H1 (cell line): ENCODE data around the gene PIK3R3. TPM values are rescaled to one million over a fixed set of nuclear protein-coding genes. Genes with fewer than 3 reads are reported as not detected.

Experiments
- ASH2L ChIP-seq: fragments of 200-600, 300-600 bp; sonication (generic); IDR thresholded peaks from one replicate; pipeline ENCODE4 v1.7.1; 2017; ENCODE audit warnings: low read length
- EGR1 ChIP-seq: IDR thresholded peaks from 2 replicates; pipeline ENCODE4 v1.6.1; 2011; ENCODE audit warnings: low read depth, low read length, borderline replicate concordance
- JUND ChIP-seq: IDR thresholded peaks from 2 replicates; pipeline ENCODE4 v1.6.1; 2011; ENCODE audit warnings: mild to moderate bottlenecking, improper control_type of control experiment, low read length
- NANOG ChIP-seq: IDR thresholded peaks from 2 replicates; pipeline ENCODE4 v1.6.1; 2011; ENCODE audit warnings: low read length, low read depth, mild to moderate bottlenecking, inconsistent platforms; ENCODE audit not compliant: insufficient read depth, poor library complexity, severe bottlenecking
- polyA plus RNA-seq, 7 experiments: library from polyadenylated mRNA; depleted of rRNA in 3 of 7; stranded (reverse) in 5 of 7; unstranded in 2 of 7; fragments of >200 nt in 5 of 7; fragments of 200-250 nt in 2 of 7; gene quantifications; 1 replicate in 5 of 7; 2 replicates in 1 of 7; 4 replicates in 1 of 7; pipeline versions ENCODE4 v1.2.1 to v1.2.3, GENCODE V29; 2011 to 2013; ENCODE audit warnings: missing spikeins in 2 of 7, mixed read lengths in 2 of 7
- total RNA-seq: library from RNA; stranded (reverse); fragmentation: NEBNext Ultra II Directional; extraction: Animal tissue kit (Norgen Biotek cat#: 25700); gene quantifications from 2 replicates; pipeline ENCODE4 v1.2.1, GENCODE V29; 2021

PIK3R3 gene
- total and polyA plus RNA-seq, 2 of the 8 experiments (the other 6 are each of a cell fraction or from before 2014, with no cell fraction given) = 5.3 to 13.6 TPM

DNA sequence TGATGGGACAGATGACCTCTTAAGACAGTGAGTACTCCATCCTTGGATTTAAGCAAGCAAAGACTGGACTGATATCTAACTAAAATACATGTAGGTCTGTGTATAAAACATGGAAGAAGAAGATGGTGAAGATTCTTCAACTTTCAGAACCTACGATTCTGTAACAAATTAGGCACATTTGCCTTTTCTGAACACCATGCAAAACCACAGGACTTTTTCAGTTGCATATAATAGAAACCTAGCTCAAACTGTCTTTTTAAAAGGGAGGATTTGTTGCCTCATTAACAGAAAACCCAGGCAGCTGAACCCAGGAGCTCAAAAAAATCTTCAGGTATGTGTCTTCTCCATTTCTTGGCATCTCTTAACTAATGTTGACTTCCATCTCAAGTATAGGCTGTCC lies 27.8 kb upstream of the PIK3R3 start (continued):
- TF ChIP-seq EGR1 = no peak
- no peak for TF ChIP-seq ASH2L
- TF ChIP-seq NANOG = no peak
- no peak for TF ChIP-seq JUND
